Lower leg skin (tissue), 4 donors: Measurements from ENCODE around the gene RTTN. TPM values are rescaled to one million over a fixed set of nuclear protein-coding genes. Genes with fewer than 3 reads are reported as not detected.

Source experiments
- DNase-seq, 2 donors: peaks; one replicate each; pipeline ENCODE4 v3.0.0-alpha.2; 2019; ENCODE audit warnings: low spot score in 2 of 2
- H3K4me3 ChIP-seq: fragments of 200-600 bp; sonication (generic); 2 replicates; pipeline ENCODE4 v1.5.1; 2017; ENCODE audit warnings: mild to moderate bottlenecking, low read depth; ENCODE audit not compliant: poor library complexity, severe bottlenecking
- POLR2A ChIP-seq, 2 donors: fragments of 450-650 bp; IDR thresholded peaks; one replicate each; pipeline ENCODE4 v1.6.1; 2016 to 2017; ENCODE audit warnings: antibody characterized with exemption in 2 of 2, mild to moderate bottlenecking in 1 of 2, moderate library complexity in 1 of 2
- WGBS, 2 donors: methylation state at CpG; one replicate each; pipeline ENCODE4 v1.1.5; 2018; 5-methylcytosine and 5-hydroxymethylcytosine counted together
- intact Hi-C: fragments of 100-400 bp; cut with DNase I; formaldehyde crosslinking; loops from one replicate; pipeline ENCODE4 v1.15.0; 2023; ENCODE audit warnings: low total_unique reads
- total RNA-seq, 4 donors: library from RNA; depleted of rRNA; stranded (reverse); fragments of >200 nt; gene quantifications; one replicate each; pipeline ENCODE4 v1.1.0, GENCODE V29; 2016
- TF ChIP-seq, protein P1 (sequence below), 3 donors: fragments of 450-650 bp; IDR thresholded peaks; one replicate each; pipeline ENCODE4 v1.5.1; 2016; ENCODE audit warnings: antibody characterized with exemption in 3 of 3, mild to moderate bottlenecking in 3 of 3, moderate library complexity in 2 of 3

The RTTN gene
- total RNA-seq, 4 donors from 2014 or later, result 4.8 to 14.9 (median 7.8) TPM

DNA sequence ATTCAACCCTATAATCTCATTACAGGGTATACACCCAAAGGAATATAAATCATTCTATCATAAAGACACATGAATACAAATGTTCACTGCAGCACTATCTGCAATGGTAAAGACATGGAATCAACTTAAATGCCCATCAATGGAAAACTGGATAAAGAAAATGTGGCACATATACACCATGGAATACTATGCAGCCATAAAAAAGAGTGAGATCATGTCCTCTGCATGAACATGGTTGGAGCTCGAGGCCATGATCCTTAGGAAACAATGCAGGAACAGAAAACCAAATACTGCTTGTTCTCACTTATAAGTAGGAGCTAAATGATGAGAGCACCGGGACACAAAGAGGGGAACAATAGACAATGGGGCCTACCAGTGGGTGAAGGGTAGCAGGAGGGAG lies 169.3 kb downstream of the RTTN start:
- DNase-seq, result no peak
- TF ChIP-seq POLR2A (IDR thresholded peaks at IDR 0.05), result no peak
- TF ChIP-seq, protein P1, sequence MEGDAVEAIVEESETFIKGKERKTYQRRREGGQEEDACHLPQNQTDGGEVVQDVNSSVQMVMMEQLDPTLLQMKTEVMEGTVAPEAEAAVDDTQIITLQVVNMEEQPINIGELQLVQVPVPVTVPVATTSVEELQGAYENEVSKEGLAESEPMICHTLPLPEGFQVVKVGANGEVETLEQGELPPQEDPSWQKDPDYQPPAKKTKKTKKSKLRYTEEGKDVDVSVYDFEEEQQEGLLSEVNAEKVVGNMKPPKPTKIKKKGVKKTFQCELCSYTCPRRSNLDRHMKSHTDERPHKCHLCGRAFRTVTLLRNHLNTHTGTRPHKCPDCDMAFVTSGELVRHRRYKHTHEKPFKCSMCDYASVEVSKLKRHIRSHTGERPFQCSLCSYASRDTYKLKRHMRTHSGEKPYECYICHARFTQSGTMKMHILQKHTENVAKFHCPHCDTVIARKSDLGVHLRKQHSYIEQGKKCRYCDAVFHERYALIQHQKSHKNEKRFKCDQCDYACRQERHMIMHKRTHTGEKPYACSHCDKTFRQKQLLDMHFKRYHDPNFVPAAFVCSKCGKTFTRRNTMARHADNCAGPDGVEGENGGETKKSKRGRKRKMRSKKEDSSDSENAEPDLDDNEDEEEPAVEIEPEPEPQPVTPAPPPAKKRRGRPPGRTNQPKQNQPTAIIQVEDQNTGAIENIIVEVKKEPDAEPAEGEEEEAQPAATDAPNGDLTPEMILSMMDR (IDR thresholded peaks at IDR 0.05), result no peak
- 95 to 100% methylated on average over 2 of the region's 2 CpGs for WGBS, 2 donors
- no peak overlapping the region for H3K4me3 ChIP-seq
- intact Hi-C loops, result no loop called here

DNA sequence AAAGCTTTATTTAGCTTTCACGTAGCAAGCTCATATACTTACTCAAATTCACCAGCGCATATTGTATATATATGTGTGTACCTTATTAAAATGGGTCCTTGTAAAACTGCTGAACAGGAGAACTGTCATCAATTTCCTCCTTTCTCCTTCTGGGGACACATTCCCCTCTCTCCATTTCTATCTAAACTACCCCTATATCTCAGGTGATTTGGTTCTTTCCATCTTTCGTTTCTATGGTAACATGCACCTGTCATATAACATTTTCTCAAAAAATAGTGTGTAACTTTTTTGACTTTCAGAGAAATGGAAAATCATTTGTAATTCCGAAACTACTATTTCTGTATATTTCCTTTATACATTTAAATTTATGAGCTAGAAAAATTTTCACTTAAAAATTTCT lies 174.3 kb downstream of the RTTN start:
- TF ChIP-seq, protein P1 (IDR thresholded peaks at IDR 0.05), result no peak
- no peak for TF ChIP-seq POLR2A (IDR thresholded peaks at IDR 0.05)
- H3K4me3 ChIP-seq, result no peak overlapping the region
- WGBS, 2 donors, result 97% methylated on average over 4 of the region's 4 CpGs
- intact Hi-C loops, result no loop called here
- no peak for DNase-seq

DNA sequence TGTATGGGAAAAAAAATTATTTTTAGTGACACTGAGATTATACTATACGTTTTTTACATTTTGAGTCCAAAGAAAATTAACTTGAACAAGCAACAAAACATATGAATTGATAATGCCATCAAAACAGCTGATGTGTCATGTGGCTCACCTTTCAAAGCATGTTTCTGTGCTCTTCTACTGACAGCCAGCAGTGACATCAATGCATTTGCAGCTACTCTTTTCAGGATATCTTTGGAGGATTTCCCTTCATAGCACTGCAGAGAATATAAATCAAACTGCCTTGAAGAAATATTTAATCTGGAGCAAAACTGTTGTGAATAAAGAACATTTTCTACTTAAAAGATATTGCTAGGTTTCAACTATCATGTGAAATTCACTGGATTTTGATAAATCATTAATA lies 174.8 kb downstream of the RTTN start:
- H3K4me3 ChIP-seq, result no peak overlapping the region
- intact Hi-C loops, result no loop called here
- 80 to 82% methylated on average over 1 of the region's 1 CpG for WGBS, 2 donors
- TF ChIP-seq POLR2A (IDR thresholded peaks at IDR 0.05), result no peak
- TF ChIP-seq, protein P1 (IDR thresholded peaks at IDR 0.05), result no peak
- DNase-seq, result no peak

DNA sequence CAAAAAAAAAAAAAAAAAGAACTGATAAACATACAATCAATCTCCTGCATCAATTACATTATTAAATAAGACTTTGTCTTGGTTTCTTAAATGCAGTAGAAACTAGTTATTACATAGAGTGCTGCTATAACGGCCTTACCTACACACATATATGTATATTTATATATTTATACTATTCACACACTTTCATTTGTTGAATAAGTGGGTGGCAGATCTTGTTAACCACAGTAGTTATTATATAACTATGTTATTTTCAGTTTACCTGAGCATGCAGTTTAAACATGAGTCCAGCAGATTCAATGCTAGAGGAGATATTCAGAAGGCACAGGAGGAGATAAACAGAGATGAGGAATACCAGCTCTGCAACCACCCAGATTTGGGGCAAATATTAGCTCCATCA lies 176.3 kb downstream of the RTTN start:
- no peak for DNase-seq
- 89 to 93% methylated on average over 1 of the region's 1 CpG for WGBS, 2 donors
- no peak overlapping the region for H3K4me3 ChIP-seq
- TF ChIP-seq, protein P1 (IDR thresholded peaks at IDR 0.05), result no peak
- no peak for TF ChIP-seq POLR2A (IDR thresholded peaks at IDR 0.05)
- intact Hi-C loops, result no loop called here

DNA sequence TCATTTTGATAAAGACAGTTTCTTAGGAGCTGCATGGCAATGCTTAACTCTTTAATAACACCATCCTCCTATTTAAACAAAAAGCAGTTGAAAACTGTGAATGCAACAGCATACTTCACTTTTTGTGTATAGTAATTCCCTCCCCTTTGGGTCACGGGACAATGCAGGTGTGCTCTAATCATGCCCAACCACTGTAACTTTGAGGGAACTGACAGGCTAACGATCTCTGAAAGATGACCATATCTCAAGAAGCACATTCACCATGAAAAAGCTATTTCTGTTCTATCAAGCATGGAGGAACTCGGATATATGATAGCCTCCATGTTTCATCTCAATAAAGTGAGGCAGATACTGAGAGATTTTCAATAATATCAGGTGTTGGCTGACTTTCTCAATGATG lies 176.8 kb downstream of the RTTN start:
- intact Hi-C loops, result no loop called here
- TF ChIP-seq POLR2A (IDR thresholded peaks at IDR 0.05), result no peak
- TF ChIP-seq, protein P1 (IDR thresholded peaks at IDR 0.05), result no peak
- WGBS, 2 donors, result 94 to 96% methylated on average over 3 of the region's 3 CpGs
- no peak for DNase-seq
- H3K4me3 ChIP-seq, result no peak overlapping the region

DNA sequence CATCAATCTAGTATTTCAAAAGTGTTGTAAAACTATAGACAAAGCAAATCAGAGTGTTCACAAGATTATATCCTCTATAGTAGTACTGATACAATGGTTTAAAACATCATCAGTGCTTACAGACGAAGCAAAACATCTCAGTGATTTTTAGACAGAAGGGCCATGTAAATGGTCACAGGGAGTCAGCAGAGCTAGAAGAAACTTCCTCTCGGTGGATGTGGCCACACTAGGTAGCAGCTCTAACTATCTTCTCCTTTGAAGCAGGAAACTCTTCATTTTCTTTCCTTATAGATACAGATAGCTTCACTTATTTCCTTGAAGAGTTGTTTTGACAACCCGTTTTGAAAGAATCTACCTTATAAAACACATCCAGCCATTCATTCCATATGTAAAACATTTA lies 177.4 kb downstream of the RTTN start:
- TF ChIP-seq, protein P1 (IDR thresholded peaks at IDR 0.05), result no peak
- TF ChIP-seq POLR2A (IDR thresholded peaks at IDR 0.05), result no peak
- H3K4me3 ChIP-seq, result no peak overlapping the region
- DNase-seq, result no peak
- intact Hi-C loops, result no loop called here
- WGBS, 2 donors, result 93 to 94% methylated on average over 3 of the region's 3 CpGs
